ENCODE measurements around the gene MAP3K5. TPM values are rescaled to one million over a fixed set of nuclear protein-coding genes. Genes with fewer than 3 reads are reported as not detected.

Gene MAP3K5
- polyA plus RNA-seq, 3 donors, result 9.6 to 12.0 (median 11.1) TPM

DNA sequence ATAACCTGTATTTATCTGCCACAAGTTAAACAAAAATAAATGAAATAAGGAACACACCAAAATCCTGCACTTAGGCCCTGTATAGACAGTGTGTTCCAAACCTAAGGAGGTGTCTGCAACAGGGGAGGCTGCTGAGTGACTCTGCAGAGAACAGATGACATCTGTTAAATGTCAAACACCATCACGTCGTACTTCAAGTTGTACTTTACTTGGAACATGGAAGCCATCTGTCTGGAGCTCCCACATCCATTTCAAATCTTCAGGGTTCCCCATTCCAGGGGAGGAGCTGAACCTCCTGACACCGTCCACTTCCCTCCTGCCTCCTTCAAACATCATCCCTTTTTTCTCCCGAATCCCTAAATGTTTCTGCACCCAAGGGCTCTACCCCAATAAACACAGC, 240.2 kb downstream of the MAP3K5 start:
- 83% methylated on average over 3 of the region's 4 CpGs for WGBS (ENCODE audit: insufficient coverage)
- Histone ChIP-seq H3K27me3 (ENCODE audit: control insufficient read depth in 2 of 2, insufficient read depth in 2 of 2, low read length in 2 of 2) (peaks cover 23 to 37% of the 10 kb centered on the region in 2 donors), H3K9me3 (replicated peaks in 1 of 2; ENCODE audit: control insufficient read depth in 1 of 2, insufficient read depth in 1 of 2, low read length in 2 of 2) (no peaks in the 10 kb centered on the region), H3K4me1 (ENCODE audit: control insufficient read depth in 1 of 2, insufficient read depth in 2 of 2, low read length in 2 of 2) (peaks cover 15 to 16% of the 10 kb centered on the region in 2 donors), H3K27ac (ENCODE audit: low read depth in 1 of 2, low read length in 2 of 2) (no peak overlapping the region), H4K20me1 (ENCODE audit: insufficient read depth, low read length) (no peaks in the 10 kb centered on the region), H3K4me2 (replicated peaks; ENCODE audit: extremely low read depth, low read length, poor library complexity, severe bottlenecking) (no peak overlapping the region), H2AFZ (ENCODE audit: insufficient read depth, low read depth, low read length, poor library complexity, severe bottlenecking) (no peak overlapping the region), H3K9ac (ENCODE audit: insufficient read depth, low read length, poor library complexity, severe bottlenecking) (no peak overlapping the region), H3K4me3 (replicated peaks in 1 of 3; ENCODE audit: low read depth in 2 of 3, low read length in 3 of 3) (no peak overlapping the region), H3K36me3 (replicated peaks in 1 of 2; ENCODE audit: control insufficient read depth in 1 of 2, insufficient read depth in 2 of 2, low read length in 2 of 2) (peaks cover 10 to 28% of the 10 kb centered on the region in 2 donors), H3K79me2 (ENCODE audit: insufficient read depth, low read length) (no peaks in the 10 kb centered on the region)
- Mint-ChIP-seq H3K36me3 (peaks cover 28 to 33% of the 10 kb centered on the region in 2 donors), H3K27me3 (ENCODE audit: low read depth in 3 of 3) (peaks cover 33 to 41% (median 34%) of the 10 kb centered on the region in 3 donors), H3K4me1 (peaks cover 13% of the 10 kb centered on the region), H3K9me3 (peaks cover 0 to 8% (median 0%) of the 10 kb centered on the region in 7 donors), H3K27ac (no peak overlapping the region), H3K4me3 (peak overlapping the region in 1 of 2 donors; percentile 74)
- DNase-seq, result no peak
- TF ChIP-seq, protein P1, sequence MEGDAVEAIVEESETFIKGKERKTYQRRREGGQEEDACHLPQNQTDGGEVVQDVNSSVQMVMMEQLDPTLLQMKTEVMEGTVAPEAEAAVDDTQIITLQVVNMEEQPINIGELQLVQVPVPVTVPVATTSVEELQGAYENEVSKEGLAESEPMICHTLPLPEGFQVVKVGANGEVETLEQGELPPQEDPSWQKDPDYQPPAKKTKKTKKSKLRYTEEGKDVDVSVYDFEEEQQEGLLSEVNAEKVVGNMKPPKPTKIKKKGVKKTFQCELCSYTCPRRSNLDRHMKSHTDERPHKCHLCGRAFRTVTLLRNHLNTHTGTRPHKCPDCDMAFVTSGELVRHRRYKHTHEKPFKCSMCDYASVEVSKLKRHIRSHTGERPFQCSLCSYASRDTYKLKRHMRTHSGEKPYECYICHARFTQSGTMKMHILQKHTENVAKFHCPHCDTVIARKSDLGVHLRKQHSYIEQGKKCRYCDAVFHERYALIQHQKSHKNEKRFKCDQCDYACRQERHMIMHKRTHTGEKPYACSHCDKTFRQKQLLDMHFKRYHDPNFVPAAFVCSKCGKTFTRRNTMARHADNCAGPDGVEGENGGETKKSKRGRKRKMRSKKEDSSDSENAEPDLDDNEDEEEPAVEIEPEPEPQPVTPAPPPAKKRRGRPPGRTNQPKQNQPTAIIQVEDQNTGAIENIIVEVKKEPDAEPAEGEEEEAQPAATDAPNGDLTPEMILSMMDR (IDR thresholded peaks at IDR 0.05), result no peak
- intact Hi-C loops (cut with micrococcal nuclease), result no loop called here

DNA sequence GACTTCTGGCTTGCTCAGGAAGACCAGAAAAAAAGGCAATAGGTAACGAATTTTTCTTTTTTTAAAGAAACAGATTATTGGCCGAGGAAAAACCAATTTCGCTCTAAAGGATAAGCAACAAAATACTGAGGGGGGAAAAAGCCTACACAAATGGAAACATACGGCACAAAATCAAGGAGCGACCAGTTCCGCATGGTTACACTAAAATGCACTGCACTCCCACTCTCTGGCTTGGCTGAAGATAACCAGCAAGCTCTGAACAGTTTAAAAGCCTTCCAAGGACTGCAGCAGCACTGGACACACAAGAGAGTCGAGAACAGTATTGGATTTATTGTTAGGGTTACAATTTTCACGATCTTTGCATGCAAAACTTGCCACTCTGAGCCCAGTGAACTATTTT, 241.2 kb downstream of the MAP3K5 start:
- H3K4me2 ChIP-seq (replicated peaks; ENCODE audit: extremely low read depth, low read length, poor library complexity, severe bottlenecking), result no peak overlapping the region
- TF ChIP-seq, protein P1 (IDR thresholded peaks at IDR 0.05), result no peak
- H3K9ac ChIP-seq (ENCODE audit: insufficient read depth, low read length, poor library complexity, severe bottlenecking), result no peak overlapping the region
- H3K36me3 ChIP-seq (replicated peaks in 1 of 2; ENCODE audit: control insufficient read depth in 1 of 2, insufficient read depth in 2 of 2, low read length in 2 of 2), result peaks cover 6 to 18% of the 10 kb centered on the region in 2 donors
- H3K4me3 Mint-ChIP-seq, result peak overlapping the region; percentile 66 to 74
- intact Hi-C loops (cut with micrococcal nuclease), result no loop called here
- peaks cover 13% of the 10 kb centered on the region for H3K4me1 Mint-ChIP-seq
- peaks cover 0 to 8% (median 0%) of the 10 kb centered on the region in 7 donors for H3K9me3 Mint-ChIP-seq
- no peak overlapping the region for H3K27ac ChIP-seq (ENCODE audit: low read depth in 1 of 2, low read length in 2 of 2)
- H3K27me3 ChIP-seq (ENCODE audit: control insufficient read depth in 2 of 2, insufficient read depth in 2 of 2, low read length in 2 of 2), result peaks cover 23 to 37% of the 10 kb centered on the region in 2 donors
- H3K9me3 ChIP-seq (replicated peaks in 1 of 2; ENCODE audit: control insufficient read depth in 1 of 2, insufficient read depth in 1 of 2, low read length in 2 of 2), result no peaks in the 10 kb centered on the region
- H3K79me2 ChIP-seq (ENCODE audit: insufficient read depth, low read length), result no peaks in the 10 kb centered on the region
- WGBS (ENCODE audit: insufficient coverage), result 52% methylated on average over 6 of the region's 8 CpGs
- H3K27ac Mint-ChIP-seq, result no peak overlapping the region
- no peak for DNase-seq
- peaks cover 34 to 41% (median 35%) of the 10 kb centered on the region in 3 donors for H3K27me3 Mint-ChIP-seq (ENCODE audit: low read depth in 3 of 3)
- H3K36me3 Mint-ChIP-seq, result peaks cover 18 to 24% of the 10 kb centered on the region in 2 donors
- H2AFZ ChIP-seq (ENCODE audit: insufficient read depth, low read depth, low read length, poor library complexity, severe bottlenecking), result no peak overlapping the region
- H3K4me3 ChIP-seq (replicated peaks in 1 of 3; ENCODE audit: low read depth in 2 of 3, low read length in 3 of 3), result no peak overlapping the region
- peaks cover 15 to 16% of the 10 kb centered on the region in 2 donors for H3K4me1 ChIP-seq (ENCODE audit: control insufficient read depth in 1 of 2, insufficient read depth in 2 of 2, low read length in 2 of 2)
- H4K20me1 ChIP-seq (ENCODE audit: insufficient read depth, low read length), result no peaks in the 10 kb centered on the region

All from CD14-positive monocyte (primary cell).